ENCODE data around the gene JARID2.

Gene JARID2

DNA sequence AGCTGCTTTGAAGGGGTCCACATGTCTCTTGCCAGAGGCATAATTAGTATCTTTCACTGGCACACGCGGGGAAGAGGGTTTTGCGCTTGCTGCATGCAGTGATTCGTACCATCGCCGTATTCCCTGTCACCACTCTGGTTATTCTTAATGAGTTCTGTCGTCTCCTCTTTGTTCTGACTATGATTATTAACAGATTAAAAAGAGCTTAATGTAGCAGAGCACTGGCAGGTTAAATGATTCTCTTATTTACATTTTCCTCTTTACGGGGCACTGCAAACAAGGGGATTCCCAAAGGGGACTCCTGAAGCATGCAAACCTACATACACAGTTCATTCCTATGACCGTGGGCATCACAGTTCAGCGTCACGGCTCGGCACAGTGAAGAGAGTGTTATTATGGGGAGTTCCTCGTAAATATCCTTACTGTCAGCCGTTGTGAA, 212.2 kb downstream of the JARID2 start:
- Histone ChIP-seq H2AFZ (ENCODE audit: low read length) (no peak overlapping the region), H3K36me3 (ENCODE audit: insufficient read depth, low read length) (no peaks in the 10 kb centered on the region; the same call in 1 of the 2 replicates), H3K9ac (ENCODE audit: low read length) (no peak overlapping the region), H3K27me3 (ENCODE audit: insufficient read depth, low read length) (no peaks in the 10 kb centered on the region), H3K4me1 (ENCODE audit: insufficient read depth, low read length, severe bottlenecking) (no peaks in the 10 kb centered on the region), H3K9me3 (ENCODE audit: low read length) (no peaks in the 10 kb centered on the region), H3K9me2 (ENCODE audit: low read depth, low read length) (no peaks in the 10 kb centered on the region), H3K27ac (ENCODE audit: low read depth, low read length, poor library complexity, severe bottlenecking) (no peak overlapping the region), H3K79me2 (ENCODE audit: insufficient read depth, low read length) (no peaks in the 10 kb centered on the region), H3K4me3 (ENCODE audit: low read depth, low read length, poor library complexity, severe bottlenecking) (no peak overlapping the region), H3K4me2 (ENCODE audit: low read length) (no peak overlapping the region), H4K20me1 (ENCODE audit: insufficient read depth, low read length) (0 out of 2 replicates have a peak, but pooled peaks cover 2% of the 10 kb centered on the region), H3F3A (ENCODE audit: insufficient read depth, low read length) (no peaks in the 10 kb centered on the region)
- TF ChIP-seq CTCF (IDR thresholded peaks at IDR 0.05; ENCODE audit: low read length) (no peak), EZH2 (IDR thresholded peaks at IDR 0.05; ENCODE audit: borderline replicate concordance, low read length) (no peak)

- H3K27me3 ChIP-seq (ENCODE audit: insufficient read depth, low read length) = no peaks in the 10 kb centered on the region
- H3K4me1 ChIP-seq (ENCODE audit: insufficient read depth, low read length, severe bottlenecking) = no peaks in the 10 kb centered on the region
- H3K4me3 ChIP-seq (ENCODE audit: low read depth, low read length, poor library complexity, severe bottlenecking) = no peak overlapping the region
- H3K36me3 ChIP-seq (ENCODE audit: insufficient read depth, low read length) = no peaks in the 10 kb centered on the region
- TF ChIP-seq CTCF (IDR thresholded peaks at IDR 0.05; ENCODE audit: low read length) (no peak), EZH2 (IDR thresholded peaks at IDR 0.05; ENCODE audit: borderline replicate concordance, low read length) (no peak)
- H3K4me2 ChIP-seq (ENCODE audit: low read length) = no peak overlapping the region
- H4K20me1 ChIP-seq (ENCODE audit: insufficient read depth, low read length) = 0 out of 2 replicates have a peak, but pooled peaks cover 2% of the 10 kb centered on the region
- no peaks in the 10 kb centered on the region for H3K9me2 ChIP-seq (ENCODE audit: low read depth, low read length)
- H3K79me2 ChIP-seq (ENCODE audit: insufficient read depth, low read length) = no peaks in the 10 kb centered on the region
- no peak overlapping the region for H2AFZ ChIP-seq (ENCODE audit: low read length)
- H3K27ac ChIP-seq (ENCODE audit: low read depth, low read length, poor library complexity, severe bottlenecking) = no peak overlapping the region
- no peaks in the 10 kb centered on the region for H3K9me3 ChIP-seq (ENCODE audit: low read length)
- H3F3A ChIP-seq (ENCODE audit: insufficient read depth, low read length) = no peaks in the 10 kb centered on the region
- H3K9ac ChIP-seq (ENCODE audit: low read length) = no peak overlapping the region
Observed at GRCh38 chr6:15460110-15460727, 214.3 kb downstream of the JARID2 start.

DNA sequence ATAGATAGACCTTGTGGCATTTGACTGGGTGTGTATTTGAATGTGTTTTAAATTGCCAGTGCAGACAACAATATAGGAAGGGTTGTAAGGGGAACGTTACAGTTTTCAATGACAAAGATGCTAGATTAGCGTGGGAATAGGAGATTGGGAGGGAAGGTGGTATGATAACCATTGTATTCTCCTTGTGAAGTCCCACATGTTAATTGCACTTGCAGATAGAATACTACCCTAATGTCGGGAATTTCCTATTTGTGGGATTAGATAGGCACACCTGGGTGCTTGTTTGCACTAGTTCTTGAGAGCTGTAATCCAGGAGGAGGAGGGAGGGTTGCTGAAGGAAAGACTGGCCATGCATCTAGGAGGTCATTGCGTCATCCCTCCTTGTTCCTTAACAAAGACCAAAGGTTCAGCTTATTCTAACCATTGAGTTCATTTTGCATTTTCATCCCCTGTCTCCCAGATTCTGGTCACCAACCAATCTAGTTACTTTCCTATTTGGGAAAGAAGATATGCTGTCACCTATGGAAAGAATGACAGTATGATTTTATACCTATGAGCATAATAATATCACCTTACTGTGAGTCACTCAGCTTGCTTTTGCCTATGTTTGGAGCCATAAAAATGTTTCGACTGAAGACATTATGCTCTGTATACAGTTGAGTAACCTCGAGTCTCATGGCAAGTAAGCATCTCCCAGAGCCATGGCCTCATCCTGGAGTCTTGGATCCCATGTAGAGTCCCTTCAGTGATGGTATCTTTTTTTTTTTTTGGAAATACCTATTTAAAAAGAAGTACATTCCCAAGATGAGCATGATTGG, 215.5 kb downstream of the JARID2 start:
- no peaks in the 10 kb centered on the region for H3K36me3 ChIP-seq (ENCODE audit: insufficient read depth, low read length)
- H3K9me3 ChIP-seq (ENCODE audit: low read length) = no peaks in the 10 kb centered on the region
- no peaks in the 10 kb centered on the region for H3F3A ChIP-seq (ENCODE audit: insufficient read depth, low read length)
- TF ChIP-seq EZH2 (IDR thresholded peaks at IDR 0.05; ENCODE audit: borderline replicate concordance, low read length) = no peak
- no peak for TF ChIP-seq CTCF (IDR thresholded peaks at IDR 0.05; ENCODE audit: low read length)
- no peak overlapping the region for H3K4me2 ChIP-seq (ENCODE audit: low read length)
- no peak overlapping the region for H3K27ac ChIP-seq (ENCODE audit: low read depth, low read length, poor library complexity, severe bottlenecking)
- no peak overlapping the region for H2AFZ ChIP-seq (ENCODE audit: low read length)
- H3K27me3 ChIP-seq (ENCODE audit: insufficient read depth, low read length) = no peaks in the 10 kb centered on the region
- H3K4me1 ChIP-seq (ENCODE audit: insufficient read depth, low read length, severe bottlenecking) = no peaks in the 10 kb centered on the region
- no peaks in the 10 kb centered on the region for H3K79me2 ChIP-seq (ENCODE audit: insufficient read depth, low read length)
- H3K4me3 ChIP-seq (ENCODE audit: low read depth, low read length, poor library complexity, severe bottlenecking) = no peak overlapping the region
- no peak overlapping the region for H3K9ac ChIP-seq (ENCODE audit: low read length)
- 0 out of 2 replicates have a peak, but pooled peaks cover 2% of the 10 kb centered on the region for H4K20me1 ChIP-seq (ENCODE audit: insufficient read depth, low read length)
- no peaks in the 10 kb centered on the region for H3K9me2 ChIP-seq (ENCODE audit: low read depth, low read length)

All from OCI-LY1 (cell line).